CD4-positive, alpha-beta T cell treated with Interferon alpha-2 for 1 hour (primary cell): ENCODE data around the gene WBP4.
"Not testable (repeated sequence)": the region's sequence is repeated elsewhere in the genome, so short reads cannot be mapped to it uniquely, and the experiment has no call there.

Source experiments
- DNase-seq, 2 donors: peaks; one replicate each; pipeline ENCODE4 v3.0.0-alpha.2; 2020 to 2022

Gene WBP4, protein sequence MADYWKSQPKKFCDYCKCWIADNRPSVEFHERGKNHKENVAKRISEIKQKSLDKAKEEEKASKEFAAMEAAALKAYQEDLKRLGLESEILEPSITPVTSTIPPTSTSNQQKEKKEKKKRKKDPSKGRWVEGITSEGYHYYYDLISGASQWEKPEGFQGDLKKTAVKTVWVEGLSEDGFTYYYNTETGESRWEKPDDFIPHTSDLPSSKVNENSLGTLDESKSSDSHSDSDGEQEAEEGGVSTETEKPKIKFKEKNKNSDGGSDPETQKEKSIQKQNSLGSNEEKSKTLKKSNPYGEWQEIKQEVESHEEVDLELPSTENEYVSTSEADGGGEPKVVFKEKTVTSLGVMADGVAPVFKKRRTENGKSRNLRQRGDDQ

DNA sequence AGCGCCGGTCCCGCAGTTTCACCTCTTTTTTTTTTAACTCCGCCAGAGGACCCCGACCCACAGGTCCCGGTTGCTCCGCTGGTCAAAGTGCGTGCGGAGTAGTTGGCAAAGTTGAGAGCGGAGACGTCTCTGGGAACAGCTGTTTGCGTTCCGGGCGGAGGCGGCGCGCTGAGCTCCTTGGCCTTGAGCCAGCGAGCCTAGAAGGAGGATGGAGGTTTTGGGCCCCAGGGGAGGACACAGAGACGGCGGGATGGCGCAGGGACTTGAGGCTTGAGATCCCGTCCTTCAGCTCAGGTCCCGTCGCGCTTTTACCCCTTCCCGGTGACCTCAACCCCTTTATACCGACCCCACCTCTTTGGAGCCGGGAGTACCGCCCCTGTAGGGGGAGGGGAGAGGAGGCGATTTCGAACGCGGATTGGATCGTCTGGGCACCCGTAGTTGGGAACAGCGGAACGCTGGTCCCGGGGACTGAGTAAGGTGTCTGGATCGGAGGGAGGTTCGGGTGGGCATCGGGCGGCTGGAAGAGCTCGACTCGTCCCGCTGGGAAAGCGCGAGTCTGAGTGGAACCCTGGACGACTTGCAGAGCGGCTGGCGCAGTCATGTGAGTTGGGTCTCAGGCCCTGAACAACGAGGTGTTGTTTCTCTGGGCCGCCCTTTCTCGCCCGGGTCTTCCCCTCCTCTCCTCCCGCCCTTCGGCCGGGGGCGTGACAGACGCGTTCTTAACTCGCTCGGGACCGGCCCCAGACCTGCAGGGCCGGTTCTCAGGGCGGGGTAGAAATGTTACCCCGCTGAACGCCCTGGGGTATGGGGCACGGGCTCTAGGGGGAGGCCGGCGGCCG lies at the start of gene WBP4:
WBP4 (plus strand) TSS at position 435 of the 839 bp plus-strand sequence; CDS start at position 600, 165 bp downstream.
- DNase-seq = peak; percentile 88 to 89

DNA sequence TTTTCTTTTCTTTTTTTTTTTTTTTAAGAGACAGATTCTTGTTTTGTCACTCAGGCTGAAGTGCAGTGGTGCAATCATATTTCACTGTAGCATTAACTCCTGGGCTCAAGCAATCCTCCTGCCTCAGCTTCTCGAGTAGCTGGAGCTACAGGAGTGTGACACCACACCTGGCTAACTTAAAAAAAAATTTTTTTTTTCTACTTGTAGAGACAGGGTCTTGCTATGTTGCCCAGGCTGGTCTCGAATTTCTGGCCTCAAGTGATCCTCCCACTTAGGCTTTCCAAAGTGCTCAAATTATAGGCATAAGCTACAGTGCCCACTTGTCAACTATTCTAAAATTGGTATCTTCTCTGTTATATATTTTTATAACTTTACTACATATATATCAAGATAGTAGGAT lies 48.8 kb upstream of the WBP4 start:
- DNase-seq = no peak

DNA sequence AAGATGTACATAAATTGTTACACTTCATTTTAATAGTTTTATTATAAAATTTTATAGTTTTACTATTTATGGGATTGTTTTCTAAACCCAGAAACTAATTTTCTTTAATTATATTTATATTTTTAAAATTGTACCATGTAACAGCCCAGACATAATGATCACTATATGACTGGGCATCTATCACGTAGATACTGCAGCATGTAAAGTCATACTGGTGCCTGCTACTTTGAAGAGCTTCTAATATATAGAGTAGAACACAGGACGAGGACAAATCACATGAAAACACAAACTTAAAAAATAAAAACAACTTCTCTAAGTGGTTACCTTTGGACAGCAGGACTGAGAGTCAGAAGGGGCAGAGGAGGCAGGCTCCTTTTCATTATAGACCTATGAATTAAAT lies 47.5 kb upstream of the WBP4 start:
- DNase-seq = no peak

GRCh38 chr13:41015920-41016319 lies 45.4 kb upstream of the WBP4 start:
- no peak for DNase-seq

DNA sequence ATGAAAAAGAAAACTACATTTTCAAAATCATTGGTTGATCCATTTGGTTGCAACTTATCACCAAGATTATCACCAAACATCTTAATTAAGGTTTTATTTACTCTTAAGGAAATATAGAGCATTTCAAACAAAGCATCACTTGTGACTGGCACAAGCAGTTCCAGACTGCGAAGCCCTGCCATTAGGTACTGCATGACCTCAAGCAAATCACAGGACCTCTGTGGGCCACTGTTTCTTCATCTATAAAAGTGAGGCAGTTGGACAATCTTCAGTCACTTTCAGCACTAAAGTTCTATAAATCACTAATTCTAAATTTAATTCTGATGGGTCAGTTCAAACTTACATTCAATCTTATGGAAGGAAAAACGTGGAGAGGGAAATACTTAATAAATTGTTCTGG lies 44.1 kb upstream of the WBP4 start:
- peak; percentile 52 to 62 for DNase-seq

DNA sequence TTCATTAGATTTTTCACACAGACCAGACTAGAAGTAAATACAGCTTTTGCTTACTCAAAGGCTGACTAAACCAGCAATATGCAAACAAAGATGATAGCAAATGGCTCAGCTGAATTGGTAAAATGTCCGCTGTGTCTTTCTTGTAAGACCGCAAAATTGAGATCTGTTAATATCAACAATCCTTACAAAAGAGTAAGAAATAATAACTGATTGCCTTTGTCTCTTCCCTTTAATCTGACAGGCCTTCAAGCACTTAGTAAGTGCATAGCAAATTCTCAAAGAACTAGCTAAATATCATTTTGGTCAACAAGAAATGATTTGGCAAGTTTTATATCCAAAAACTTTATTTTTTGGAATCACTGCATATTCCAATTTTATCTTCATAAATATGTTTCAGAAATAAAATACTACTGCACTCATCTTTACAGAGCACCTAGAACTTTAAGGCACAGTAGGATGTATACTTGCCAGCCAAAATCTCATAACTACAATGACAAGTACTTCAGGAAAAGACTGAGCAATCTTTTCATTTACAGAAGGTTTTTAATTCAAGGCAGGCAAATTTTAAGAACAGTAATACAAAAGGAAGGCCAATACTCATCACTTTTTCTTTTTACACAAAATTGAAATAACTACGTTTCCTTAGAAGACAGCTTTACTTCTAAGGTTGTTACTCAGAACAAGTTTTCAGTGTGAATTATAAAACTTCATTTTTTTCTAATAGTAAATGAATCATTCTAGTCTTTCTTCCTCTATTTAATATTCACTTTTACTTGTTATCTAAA lies 43.3 kb upstream of the WBP4 start:
- peak in 1 of 2 donors; percentile 53 for DNase-seq

DNA sequence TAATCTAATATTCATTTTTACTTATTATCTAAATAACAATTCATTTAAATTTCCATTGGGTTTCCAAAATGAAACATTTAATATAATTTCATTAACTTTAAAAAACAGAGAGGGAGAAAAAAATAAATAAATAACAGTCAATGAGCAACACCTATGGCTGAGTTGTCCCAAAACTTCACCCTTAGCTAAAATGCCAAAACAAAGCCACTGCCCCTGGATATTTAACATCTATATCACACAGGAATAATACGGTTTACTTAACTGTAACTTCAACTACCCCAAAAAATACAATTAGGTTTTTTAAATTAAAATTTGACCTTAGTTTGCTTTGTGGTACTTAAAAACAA lies 42.7 kb upstream of the WBP4 start:
- DNase-seq = no peak

DNA sequence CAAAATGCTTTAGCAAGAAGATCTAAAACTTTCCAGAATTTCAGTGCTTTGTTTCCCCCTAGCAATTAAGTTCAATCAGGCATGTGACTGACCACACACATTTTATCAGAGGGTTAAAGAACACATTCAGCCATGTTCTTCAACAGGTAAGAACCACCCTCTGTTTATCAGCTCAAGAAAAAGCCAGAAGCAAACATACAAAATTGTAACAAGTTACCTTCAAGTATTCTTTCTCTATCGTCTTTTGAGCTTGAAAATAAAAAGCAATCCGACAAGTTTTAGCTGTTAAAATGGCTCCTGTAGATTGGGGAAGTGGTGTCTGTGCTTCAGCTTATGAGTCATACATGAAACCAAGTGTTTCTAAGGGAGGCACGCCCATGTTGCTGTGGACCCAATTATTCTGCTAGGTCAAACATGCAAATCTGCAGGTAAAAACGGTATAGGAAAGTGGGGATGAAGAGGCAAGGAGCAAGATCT lies 42.3 kb upstream of the WBP4 start, which contains the start of gene ELF1:
ELF1 (minus strand) TSS at position 306 of the 477 bp plus-strand sequence. CDS start 37,262 bp downstream, outside the sequence.
- peak; percentile 80 to 84 for DNase-seq

- no peak for DNase-seq
These were observed 41.5 kb upstream of the WBP4 start for GRCh38 chr13:41019578-41020347.

DNA sequence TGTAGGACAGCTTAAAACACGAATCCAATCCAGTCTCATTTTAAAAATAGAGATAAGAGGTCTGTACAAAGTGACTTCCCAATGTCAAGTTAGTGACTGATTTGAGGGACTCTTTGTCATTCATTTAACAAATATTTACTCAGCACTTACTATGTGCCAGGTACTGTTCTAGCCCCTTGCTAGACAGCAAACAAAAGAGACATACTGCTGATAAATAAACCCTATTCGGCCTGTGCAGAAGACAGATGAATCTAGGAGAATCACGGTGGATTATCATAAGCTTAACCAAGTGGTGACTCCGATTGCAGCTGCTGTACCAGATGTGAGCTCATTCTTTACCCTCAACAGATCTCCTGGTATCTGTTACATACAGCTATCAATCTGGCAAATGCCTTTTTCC lies 35.8 kb upstream of the WBP4 start:
- DNase-seq = no peak

- no peak for DNase-seq
These were observed 34.5 kb upstream of the WBP4 start for GRCh38 chr13:41026788-41027187.

GRCh38 chr13:41028051-41028450 lies 33.3 kb upstream of the WBP4 start:
- DNase-seq = no peak

DNA sequence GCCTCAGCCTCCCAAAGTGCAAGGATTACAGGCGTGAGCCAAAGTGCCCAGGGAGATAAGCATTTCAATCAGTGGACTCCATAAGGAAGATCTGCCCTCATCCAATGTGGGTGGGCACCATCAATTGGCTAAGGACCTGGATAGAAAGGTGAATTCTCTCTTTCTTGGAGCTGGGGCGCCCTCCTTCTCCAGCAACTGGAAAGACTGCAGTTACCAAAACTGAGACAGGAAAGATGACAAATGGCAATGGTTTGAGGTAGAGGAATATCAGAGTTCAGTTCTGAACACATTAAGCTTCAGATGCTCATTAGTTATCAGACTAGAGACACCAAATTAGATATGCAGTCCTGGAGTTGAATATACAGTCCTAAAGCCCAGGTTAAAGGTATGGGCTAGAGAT lies 31.7 kb upstream of the WBP4 start:
- DNase-seq = peak in 1 of 2 donors; percentile 42

DNA sequence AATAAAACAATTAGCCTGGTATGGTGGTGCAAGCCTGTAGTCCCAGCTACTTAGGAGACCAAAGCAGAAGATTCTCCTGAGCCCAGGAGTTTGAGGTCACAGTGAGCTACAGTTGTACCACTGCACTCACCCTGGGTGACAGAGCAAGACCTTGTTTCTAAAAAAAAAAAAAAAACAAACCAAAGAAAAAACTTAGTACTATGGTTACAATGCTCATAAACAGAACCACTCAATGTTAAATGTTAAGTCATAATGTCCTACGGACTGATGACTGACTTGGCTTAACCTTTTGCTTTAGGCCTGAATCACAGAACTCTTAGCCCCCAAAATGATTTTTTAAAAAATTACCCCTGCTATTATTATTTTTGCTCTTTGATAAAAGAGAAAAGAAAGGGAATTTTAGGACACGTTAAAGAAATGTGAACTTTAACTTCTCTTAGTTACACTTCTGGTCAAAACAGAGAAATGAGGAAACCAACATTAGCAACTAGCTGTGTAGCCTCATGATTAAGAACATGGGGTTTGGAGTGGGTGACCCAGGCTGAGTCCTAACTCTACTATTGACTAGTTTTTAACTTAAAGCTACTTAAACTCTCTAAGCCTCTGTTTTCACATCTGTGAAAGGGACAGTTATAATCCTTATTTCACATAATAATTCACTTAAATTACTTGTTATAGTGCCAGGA lies 28.5 kb upstream of the WBP4 start:
- DNase-seq = no peak

- no peak for DNase-seq
These were observed 26.9 kb upstream of the WBP4 start for GRCh38 chr13:41034382-41034781.

DNA sequence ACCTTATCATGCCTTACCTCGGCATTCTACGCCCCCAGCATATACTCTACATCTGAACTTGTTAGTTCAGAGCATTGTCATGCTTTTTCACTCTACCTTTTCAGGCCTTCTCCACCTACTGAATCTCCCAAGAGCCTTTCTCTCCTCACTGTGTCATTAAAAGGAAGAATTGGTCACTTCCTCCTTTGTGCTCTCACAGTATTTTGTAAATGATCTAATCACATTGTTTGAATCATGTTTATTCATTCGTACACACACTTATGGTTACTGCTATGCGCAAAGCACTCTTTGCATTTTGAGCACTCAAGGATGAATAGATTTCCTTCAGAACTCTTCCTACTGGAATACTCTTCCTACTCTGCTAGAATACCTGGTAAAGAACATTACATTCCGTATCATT lies 26.4 kb upstream of the WBP4 start:
- DNase-seq = no peak

GRCh38 chr13:41036557-41036956 lies 24.8 kb upstream of the WBP4 start:
- DNase-seq = not testable (repeated sequence)

- no peak for DNase-seq
These were observed 21.6 kb upstream of the WBP4 start for GRCh38 chr13:41039746-41040145.

DNA sequence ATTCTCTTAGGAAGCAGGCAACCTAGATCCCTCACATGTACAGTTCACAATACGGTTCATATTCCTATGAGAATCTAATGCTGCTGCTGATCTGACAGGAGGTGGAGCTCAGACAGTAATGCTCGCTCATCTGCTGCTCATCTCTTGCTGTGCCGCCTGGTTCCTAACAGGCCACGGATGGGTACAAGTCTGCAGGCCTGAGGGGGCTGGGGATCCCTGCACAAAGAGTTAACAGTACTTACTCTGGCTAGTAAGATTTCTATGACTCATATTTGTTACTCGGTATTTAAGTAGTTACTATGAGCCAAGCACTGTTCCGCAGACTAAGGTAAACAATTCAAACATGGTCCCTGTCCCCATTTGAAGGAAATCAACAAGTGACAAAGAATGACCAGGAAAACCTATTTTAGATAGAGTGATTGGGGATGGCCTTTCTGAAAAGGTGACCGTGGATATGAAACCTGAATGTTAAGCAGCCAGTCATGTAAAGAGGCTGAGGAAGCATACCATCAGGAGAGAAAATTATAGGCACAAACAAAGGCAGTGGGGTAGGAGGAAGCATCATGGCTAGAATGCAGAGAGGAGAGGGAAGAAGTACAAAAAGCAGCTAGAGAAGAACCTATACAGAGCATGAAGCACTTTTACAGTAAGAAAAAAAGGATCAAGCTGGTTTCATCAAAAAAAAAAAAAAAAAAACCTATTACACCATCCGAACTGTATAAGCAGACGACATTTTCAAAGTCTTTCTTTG lies 20.6 kb upstream of the WBP4 start:
- no peak for DNase-seq

DNA sequence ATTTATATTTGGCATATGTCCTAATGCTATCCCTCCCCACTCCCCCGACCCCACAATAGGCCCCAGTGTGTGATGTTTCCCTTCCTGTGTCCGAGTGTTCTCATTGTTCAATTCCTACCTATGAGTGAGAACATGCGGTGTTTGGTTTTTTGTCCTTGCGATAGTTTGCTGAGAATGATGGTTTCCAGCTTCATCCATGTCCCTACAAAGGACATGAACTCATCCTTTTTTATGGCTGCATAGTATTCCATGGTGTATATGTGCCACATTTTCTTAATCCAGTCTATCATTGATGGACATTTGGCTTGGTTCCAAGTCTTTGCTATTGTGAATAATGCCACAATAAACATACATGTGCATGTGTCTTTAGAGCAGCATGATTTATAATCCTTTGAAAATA lies 18.9 kb upstream of the WBP4 start:
- DNase-seq = not testable (repeated sequence)

GRCh38 chr13:41048640-41049039 lies 12.7 kb upstream of the WBP4 start:
- DNase-seq = no peak
